HepG2 (cell line): Measurements from ENCODE around the gene LRRC45. TPM values are rescaled to one million over a fixed set of nuclear protein-coding genes. Genes with fewer than 3 reads are reported as not detected.

ENCODE experiments used
- ARID3A ChIP-seq: IDR thresholded peaks from 2 replicates; pipeline ENCODE4 v1.6.1; 2012; ENCODE audit warnings: low read depth, low read length, improper control_type of control experiment
- HNF4G ChIP-seq, 2 experiments: sonication (generic) in 1 of 2; formaldehyde crosslinking in 1 of 2; IDR thresholded peaks; 2 replicates each; pipeline versions ENCODE4 v1.4.0 to v1.6.1; 2011 to 2020; ENCODE audit warnings: borderline replicate concordance in 2 of 2, low read depth in 2 of 2, mild to moderate bottlenecking in 2 of 2, low read length in 1 of 2, missing genetic modification reagents in 1 of 2, moderate library complexity in 1 of 2
- MED8 ChIP-seq: sonication (generic); formaldehyde crosslinking; IDR thresholded peaks from 2 replicates; pipeline ENCODE4 v1.8.1; 2023; ENCODE audit warnings: mild to moderate bottlenecking, missing genetic modification reagents; ENCODE audit not compliant: insufficient replicate concordance
- NFYB ChIP-seq: sonication (generic); formaldehyde crosslinking; IDR thresholded peaks from 2 replicates; pipeline ENCODE4 v1.4.0; 2020; ENCODE audit warnings: missing genetic modification reagents
- NR2C2 ChIP-seq: sonication (generic); formaldehyde crosslinking; IDR thresholded peaks from 2 replicates; pipeline ENCODE4 v1.4.0; 2020; ENCODE audit warnings: missing genetic modification reagents, mild to moderate bottlenecking, moderate library complexity, borderline replicate concordance
- PAX8 ChIP-seq: sonication (generic); formaldehyde crosslinking; IDR thresholded peaks from 2 replicates; pipeline ENCODE4 v1.8.0; 2022; ENCODE audit warnings: mild to moderate bottlenecking, missing genetic modification reagents, borderline replicate concordance
- PRDM10 ChIP-seq: sonication (generic); formaldehyde crosslinking; IDR thresholded peaks from 2 replicates; pipeline ENCODE4 v1.4.0; 2020; ENCODE audit warnings: low read depth, missing genetic modification reagents
- TAF1 ChIP-seq: sonication (generic); formaldehyde crosslinking; IDR thresholded peaks from 2 replicates; pipeline ENCODE4 v1.4.0; 2020; ENCODE audit warnings: missing genetic modification reagents
- TARDBP ChIP-seq: sonication (generic); formaldehyde crosslinking; IDR thresholded peaks from 2 replicates; pipeline ENCODE4 v1.8.0; 2022; ENCODE audit warnings: mild to moderate bottlenecking, missing genetic modification reagents
- U2AF1 ChIP-seq: fragments of 200-400 bp; formaldehyde crosslinking; optimal IDR thresholded peaks from 2 replicates; pipeline ENCODE3; 2017; ENCODE audit warnings: mild to moderate bottlenecking, low read depth, low read length
- ZFY ChIP-seq: sonication (generic); formaldehyde crosslinking; IDR thresholded peaks from 2 replicates; pipeline ENCODE4 v1.4.0; 2020; ENCODE audit warnings: missing genetic modification reagents
- ZNF3 ChIP-seq: IDR thresholded peaks from 2 replicates; pipeline ENCODE4 v1.7.0; 2017; ENCODE audit warnings: inconsistent platforms
- ZNF737 ChIP-seq: sonication (generic); formaldehyde crosslinking; IDR thresholded peaks from 2 replicates; pipeline ENCODE4 v1.5.0; 2020; ENCODE audit warnings: missing genetic modification reagents, mild to moderate bottlenecking, borderline replicate concordance
- ZNF766 ChIP-seq: sonication (generic); formaldehyde crosslinking; IDR thresholded peaks from 2 replicates; pipeline ENCODE4 v1.5.0; 2020; ENCODE audit warnings: missing genetic modification reagents, borderline replicate concordance
- ZNF816 ChIP-seq: sonication (generic); formaldehyde crosslinking; IDR thresholded peaks from 2 replicates; pipeline ENCODE4 v1.8.0; 2022; ENCODE audit warnings: missing genetic modification reagents, mild to moderate bottlenecking, borderline replicate concordance
- ZNF850 ChIP-seq: sonication (generic); formaldehyde crosslinking; conservative IDR thresholded peaks from 2 replicates; pipeline ENCODE4 v1.9.0; 2021; ENCODE audit warnings: mild to moderate bottlenecking, missing genetic modification reagents
- polyA plus RNA-seq, 8 experiments: library from polyadenylated mRNA; depleted of rRNA in 3 of 8; stranded (reverse) in 7 of 8; unstranded in 1 of 8; fragments of >200 nt; fragmentation: Illumina TruSeq in 4 of 8; extraction: Trizol in 4 of 8; gene quantifications; 2 replicates each; pipeline versions ENCODE4 v1.2.1 to v1.2.3, GENCODE V29; 2011 to 2016; ENCODE audit warnings: low read depth in 4 of 8, missing spikeins in 1 of 8, mixed read lengths in 1 of 8; ENCODE audit not compliant: insufficient read depth in 1 of 8
- total RNA-seq, 5 experiments: library from RNA; depleted of rRNA; stranded (reverse); fragments of >200 nt; fragmentation: Illumina TruSeq; extraction: Trizol; gene quantifications; 2 replicates each; pipeline ENCODE4 v1.2.3, GENCODE V29; 2016; ENCODE audit warnings: low read depth in 1 of 5
- TF ChIP-seq, protein P1 (sequence below): IDR thresholded peaks from 2 replicates; pipeline ENCODE4 v1.6.1; 2016; ENCODE audit warnings: missing biosample characterization, missing genetic modification reagents, low read depth
- TF ChIP-seq, protein P2 (sequence below): sonication (generic); formaldehyde crosslinking; IDR thresholded peaks from 2 replicates; pipeline ENCODE4 v1.9.0; 2021; ENCODE audit warnings: missing genetic modification reagents, mild to moderate bottlenecking, borderline replicate concordance
- TF ChIP-seq, protein P3 (sequence below): IDR thresholded peaks from 2 replicates; pipeline ENCODE4 v1.6.1; 2016; ENCODE audit warnings: low read depth, control low read depth

LRRC45 gene
- total and polyA plus RNA-seq, 2 of the 13 experiments (the other 11 are each of a cell fraction or from before 2014, with no cell fraction given): 11.6 to 48.1 TPM

DNA sequence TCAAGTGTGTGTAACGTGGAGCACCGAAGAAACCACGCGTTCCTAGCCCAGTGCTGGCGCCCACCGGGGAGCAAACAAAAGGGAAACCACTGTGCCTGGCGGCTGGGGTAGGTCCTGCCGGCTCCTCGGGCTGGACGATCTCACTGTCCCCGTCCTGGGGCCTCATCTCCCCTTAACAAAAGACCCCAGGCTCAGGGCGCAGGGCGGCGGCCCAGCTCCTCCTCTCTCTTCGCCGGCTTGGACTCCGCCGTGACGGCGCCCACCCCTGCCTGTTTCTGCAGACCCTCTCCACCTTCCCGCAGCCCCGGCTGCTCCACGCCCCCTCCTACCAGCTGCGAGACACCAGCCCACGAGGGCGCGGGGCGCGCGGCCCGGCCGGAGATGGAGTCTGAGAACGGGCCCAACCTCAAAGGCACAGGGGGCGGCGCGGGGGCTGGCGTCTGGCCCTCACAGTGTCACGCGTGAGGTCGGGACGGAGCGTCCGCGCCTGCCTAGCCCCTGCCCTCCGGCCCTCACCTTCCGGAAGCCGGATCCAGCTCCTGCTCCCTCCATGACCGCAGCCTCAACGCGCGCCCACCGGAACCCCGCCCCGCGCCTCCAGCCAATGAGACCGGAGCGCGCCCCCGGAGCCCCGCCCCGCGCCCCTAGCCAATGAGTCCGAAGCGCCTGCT, 660 bp upstream of the LRRC45 start, which contains the start of gene CENPX (continued):
- TF ChIP-seq ZNF737 (no peak), ARID3A (no peak), NFYB (CRISPR knock-in tag) (no peak), ZNF766 (CRISPR knock-in tag) (peak; percentile 27; the same call in 1 of the 2 replicates), NR2C2 (CRISPR knock-in tag) (no peak), PAX8 (no peak), ZFY (CRISPR knock-in tag) (peak; percentile 70), TARDBP (CRISPR knock-in tag) (0 out of 2 replicates have a peak, but pooled peaks have one; percentile 13), MED8 (CRISPR knock-in tag) (peak; percentile 90), ZNF3 (CRISPR knock-in tag) (no peak), PRDM10 (CRISPR knock-in tag) (0 out of 2 replicates have a peak, but pooled peaks have one; percentile 26), U2AF1 (no peak), ZNF816 (CRISPR knock-in tag) (no peak), ZNF850 (CRISPR knock-in tag) (no peak), TAF1 (CRISPR knock-in tag) (peak; percentile 96), HNF4G (IDR thresholded peaks at IDR 0.05; ENCODE audit: borderline replicate concordance, low read depth, low read length) (no peak), HNF4G (CRISPR knock-in tag; IDR thresholded peaks at IDR 0.05; ENCODE audit: borderline replicate concordance, low read depth) (0 out of 2 replicates have a peak, but pooled peaks have one; percentile 59)
- TF ChIP-seq, protein P1, sequence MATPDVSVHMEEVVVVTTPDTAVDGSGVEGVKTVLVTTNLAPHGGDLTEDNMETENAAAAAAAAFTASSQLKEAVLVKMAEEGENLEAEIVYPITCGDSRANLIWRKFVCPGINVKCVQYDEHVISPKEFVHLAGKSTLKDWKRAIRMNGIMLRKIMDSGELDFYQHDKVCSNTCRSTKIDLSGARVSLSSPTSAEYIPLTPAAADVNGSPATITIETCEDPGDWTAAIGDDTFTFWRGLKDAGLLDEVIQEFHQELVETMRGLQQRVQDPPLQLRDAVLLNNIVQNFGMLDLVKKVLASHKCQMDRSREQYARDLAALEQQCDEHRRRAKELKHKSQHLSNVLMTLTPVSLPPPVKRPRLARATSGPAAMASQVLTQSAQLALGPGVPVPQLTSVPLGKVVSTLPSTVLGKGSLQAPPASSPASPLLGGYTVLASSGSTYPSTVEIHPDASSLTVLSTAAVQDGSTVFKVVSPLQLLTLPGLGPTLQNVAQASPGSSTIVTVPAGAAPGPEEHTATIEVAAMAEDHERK (CRISPR knock-in tag): no peak
- TF ChIP-seq, protein P2, sequence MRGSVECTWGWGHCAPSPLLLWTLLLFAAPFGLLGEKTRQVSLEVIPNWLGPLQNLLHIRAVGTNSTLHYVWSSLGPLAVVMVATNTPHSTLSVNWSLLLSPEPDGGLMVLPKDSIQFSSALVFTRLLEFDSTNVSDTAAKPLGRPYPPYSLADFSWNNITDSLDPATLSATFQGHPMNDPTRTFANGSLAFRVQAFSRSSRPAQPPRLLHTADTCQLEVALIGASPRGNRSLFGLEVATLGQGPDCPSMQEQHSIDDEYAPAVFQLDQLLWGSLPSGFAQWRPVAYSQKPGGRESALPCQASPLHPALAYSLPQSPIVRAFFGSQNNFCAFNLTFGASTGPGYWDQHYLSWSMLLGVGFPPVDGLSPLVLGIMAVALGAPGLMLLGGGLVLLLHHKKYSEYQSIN (CRISPR knock-in tag): no peak
- TF ChIP-seq, protein P3, sequence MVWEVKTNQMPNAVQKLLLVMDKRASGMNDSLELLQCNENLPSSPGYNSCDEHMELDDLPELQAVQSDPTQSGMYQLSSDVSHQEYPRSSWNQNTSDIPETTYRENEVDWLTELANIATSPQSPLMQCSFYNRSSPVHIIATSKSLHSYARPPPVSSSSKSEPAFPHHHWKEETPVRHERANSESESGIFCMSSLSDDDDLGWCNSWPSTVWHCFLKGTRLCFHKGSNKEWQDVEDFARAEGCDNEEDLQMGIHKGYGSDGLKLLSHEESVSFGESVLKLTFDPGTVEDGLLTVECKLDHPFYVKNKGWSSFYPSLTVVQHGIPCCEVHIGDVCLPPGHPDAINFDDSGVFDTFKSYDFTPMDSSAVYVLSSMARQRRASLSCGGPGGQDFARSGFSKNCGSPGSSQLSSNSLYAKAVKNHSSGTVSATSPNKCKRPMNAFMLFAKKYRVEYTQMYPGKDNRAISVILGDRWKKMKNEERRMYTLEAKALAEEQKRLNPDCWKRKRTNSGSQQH (CRISPR knock-in tag): no peak
